IMR-90 (cell line): ENCODE measurements around the gene DHX40. TPM values are rescaled to one million over a fixed set of nuclear protein-coding genes. Genes with fewer than 3 reads are reported as not detected.

Experiments
- ATAC-seq: fragments of 200-7000 bp; cut with Tn5 transposase; 2 replicates; pipeline ENCODE4 v1.9.1; 2020; ENCODE audit warnings: low read depth, mild to moderate bottlenecking, moderate library complexity
- BruUV-seq: library from RNA; stranded (reverse); fragments of 400-500 nt; replicated peaks from 2 replicates; lab custom pipeline; 2021; lab: Mats Ljungman, UMichigan
- CTCF ChIA-PET: fragments of 300-600 bp; formaldehyde crosslinking; extraction: SDS; loops from one replicate; lab custom pipeline; 2021; ENCODE audit warnings: antibody characterized with exemption; lab: Yijun Ruan, JAX
- POLR2A ChIA-PET: fragments of 300-600 bp; sonication (Branson Sonifier 250); formaldehyde crosslinking; loops from one replicate; lab custom pipeline; 2022; ENCODE audit warnings: antibody characterized with exemption; ENCODE audit not compliant: unreplicated experiment; lab: Charles Lee
- DNase-seq: peaks from one replicate; pipeline ENCODE4 v3.0.0; 2013
- H2AFZ ChIP-seq: replicated peaks from 2 replicates; pipeline ENCODE3; 2013; ENCODE audit warnings: low read length, mild to moderate bottlenecking; ENCODE audit not compliant: poor library complexity
- H2AK5ac ChIP-seq: 2 replicates; pipeline ENCODE4 v1.6.1; 2013; ENCODE audit warnings: low read depth, low read length, inconsistent platforms
- H2AK9ac ChIP-seq: replicated peaks from 2 replicates; pipeline ENCODE3; 2013; ENCODE audit warnings: mild to moderate bottlenecking, low read depth, low read length, moderate library complexity; ENCODE audit not compliant: poor library complexity
- H2BK120ac ChIP-seq: 2 replicates; pipeline ENCODE4 v1.6.1; 2013; ENCODE audit warnings: low read depth, low read length, inconsistent platforms
- H2BK15ac ChIP-seq: 3 replicates; pipeline ENCODE4 v1.6.1; 2013; ENCODE audit warnings: low read depth, low read length, inconsistent platforms
- H2BK20ac ChIP-seq: 2 replicates; pipeline ENCODE4 v1.6.1; 2013; ENCODE audit warnings: low read depth, mild to moderate bottlenecking, inconsistent platforms, low read length, moderate library complexity
- H2BK5ac ChIP-seq: 2 replicates; pipeline ENCODE4 v1.6.1; 2013; ENCODE audit warnings: mild to moderate bottlenecking, low read depth, low read length, inconsistent platforms; ENCODE audit not compliant: poor library complexity, severe bottlenecking
- H3K14ac ChIP-seq: replicated peaks from 2 replicates; pipeline ENCODE4 v1.6.1; 2013; ENCODE audit warnings: low read depth, low read length, inconsistent platforms
- H3K18ac ChIP-seq: 2 replicates; pipeline ENCODE4 v1.6.1; 2013; ENCODE audit warnings: low read depth, low read length, control low read depth
- H3K23ac ChIP-seq: 2 replicates; pipeline ENCODE4 v1.6.1; 2013; ENCODE audit warnings: low read depth, low read length, inconsistent platforms
- H3K27ac ChIP-seq: 2 replicates; pipeline ENCODE4 v1.5.1; 2013; ENCODE audit warnings: mild to moderate bottlenecking, control low read depth, low read length; ENCODE audit not compliant: insufficient read depth
- H3K27me3 ChIP-seq: 2 replicates; pipeline ENCODE4 v1.6.1; 2013; ENCODE audit warnings: low read length; ENCODE audit not compliant: control insufficient read depth, insufficient read depth
- H3K36me3 ChIP-seq: 2 replicates; pipeline ENCODE4 v1.6.1; 2013; ENCODE audit warnings: low read length, mixed read lengths; ENCODE audit not compliant: control insufficient read depth, insufficient read depth
- H3K4ac ChIP-seq: 2 replicates; pipeline ENCODE4 v1.6.1; 2013; ENCODE audit warnings: low read depth, low read length, inconsistent platforms
- H3K4me1 ChIP-seq: 2 replicates; pipeline ENCODE4 v1.6.1; 2013; ENCODE audit warnings: low read length, mixed read lengths; ENCODE audit not compliant: control insufficient read depth, insufficient read depth
- H3K4me2 ChIP-seq: 2 replicates; pipeline ENCODE4 v1.6.1; 2013; ENCODE audit warnings: low read depth, mild to moderate bottlenecking, control low read depth, low read length, moderate library complexity
- H3K4me3 ChIP-seq: 2 replicates; pipeline ENCODE4 v1.5.1; 2013; ENCODE audit warnings: low read depth, mild to moderate bottlenecking, control low read depth, low read length, moderate library complexity; ENCODE audit not compliant: insufficient read depth
- H3K56ac ChIP-seq: 2 replicates; pipeline ENCODE4 v1.6.1; 2013; ENCODE audit warnings: low read length, inconsistent platforms; ENCODE audit not compliant: insufficient read depth; ENCODE audit errors: extremely low read depth
- H3K79me1 ChIP-seq, 2 experiments: 2 replicates each; pipeline ENCODE4 v1.6.1; 2013; ENCODE audit warnings: low read length in 2 of 2, inconsistent platforms in 1 of 2, low read depth in 1 of 2
- H3K9ac ChIP-seq: 2 replicates; pipeline ENCODE4 v1.6.1; 2013; ENCODE audit warnings: low read depth, low read length, control low read depth
- H3K9me1 ChIP-seq: 2 replicates; pipeline ENCODE4 v1.6.1; 2013; ENCODE audit warnings: low read length, inconsistent platforms; ENCODE audit not compliant: insufficient read depth
- H3K9me3 ChIP-seq: 2 replicates; pipeline ENCODE4 v1.6.1; 2013; ENCODE audit warnings: low read length; ENCODE audit not compliant: control insufficient read depth, insufficient read depth
- H4K20me1 ChIP-seq: 2 replicates; pipeline ENCODE4 v1.6.1; 2013; ENCODE audit warnings: low read length, inconsistent platforms; ENCODE audit not compliant: insufficient read depth
- H4K5ac ChIP-seq: 2 replicates; pipeline ENCODE4 v1.6.1; 2013; ENCODE audit warnings: mild to moderate bottlenecking, low read depth, low read length, control low read depth
- H4K8ac ChIP-seq, 2 experiments: 2 replicates each; pipeline ENCODE4 v1.6.1; 2013; ENCODE audit warnings: low read depth in 2 of 2, low read length in 2 of 2, control low read depth in 1 of 2, inconsistent platforms in 1 of 2
- H4K91ac ChIP-seq: 2 replicates; pipeline ENCODE4 v1.6.1; 2013; ENCODE audit warnings: low read depth, low read length, inconsistent platforms; ENCODE audit not compliant: insufficient read depth
- POLR2A ChIP-seq: IDR thresholded peaks from 2 replicates; pipeline ENCODE4 v1.6.1; 2012; ENCODE audit warnings: mild to moderate bottlenecking, low read depth, low read length
- WGBS, 2 experiments: methylation state at CpG; one replicate each; pipeline versions ENCODE4 v1.1.5 to v1.1.7; 2013; ENCODE audit warnings: missing lambda C conversion rate in 2 of 2; ENCODE audit not compliant: insufficient read length in 1 of 2; ENCODE audit errors: extremely low coverage in 2 of 2; 5-methylcytosine and 5-hydroxymethylcytosine counted together
- dilution Hi-C: fragments of 300-500 bp; cut with HindIII; formaldehyde crosslinking; loops from one replicate; pipeline ENCODE4 v1.14.3; 2018; ENCODE audit warnings: low sequenced_read_pairs; ENCODE audit not compliant: unreplicated experiment
- in situ Hi-C: fragments of 300-500 bp; cut with MboI; formaldehyde crosslinking; loops from 3 replicates; pipeline ENCODE4 v1.14.3; 2019; ENCODE audit warnings: low sequenced_read_pairs, inconsistent platforms, mixed read lengths
- intact Hi-C: fragments of 100-400 bp; cut with micrococcal nuclease; formaldehyde crosslinking; loops from 2 replicates; pipeline ENCODE4 v1.10.0; 2022
- polyA plus RNA-seq, 3 experiments: library from polyadenylated mRNA; depleted of rRNA; stranded (reverse); fragments of >200 nt; gene quantifications; 2 replicates each; pipeline ENCODE4 v1.2.3, GENCODE V29; 2012; ENCODE audit warnings: low replicate concordance in 1 of 3
- total RNA-seq: library from RNA; depleted of rRNA; stranded (reverse); fragments of >200 nt; gene quantifications from 2 replicates; pipeline ENCODE4 v1.2.3, GENCODE V29; 2012

DHX40 gene
- total and polyA plus RNA-seq, 2 of the 4 experiments (the other 2 are of a cell fraction), result 17.4 to 44.4 TPM

DNA sequence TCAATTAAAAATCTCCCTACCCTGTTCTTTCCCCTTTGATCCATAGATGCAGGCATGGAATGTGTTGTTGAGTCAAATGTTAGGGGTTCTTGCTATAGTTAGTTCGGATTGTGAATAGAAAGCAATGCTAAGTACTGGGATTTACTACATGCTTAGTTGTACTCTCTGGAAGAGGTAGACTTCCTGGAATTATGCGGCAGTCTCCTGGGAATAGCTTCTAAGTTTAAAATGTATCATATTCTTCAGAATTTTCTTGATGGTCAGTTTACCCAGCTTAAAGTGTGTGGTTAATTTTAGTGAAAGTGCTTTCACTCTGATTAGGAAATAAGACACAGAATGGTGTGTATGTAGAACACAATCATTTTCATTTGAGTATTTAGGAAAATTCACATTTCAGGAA lies 57.7 kb downstream of the DHX40 start:
- H3K79me1 ChIP-seq, result peaks cover 0 to 21% of the 10 kb centered on the region in 2 experiments; a peak in 2 of 4 replicates
- no peaks in the 10 kb centered on the region for H3K9me3 ChIP-seq
- H2BK5ac ChIP-seq, result no peak overlapping the region
- H4K8ac ChIP-seq, result no peak overlapping the region
- H4K20me1 ChIP-seq, result peaks cover 80% of the 10 kb centered on the region
- H2BK15ac ChIP-seq, result no peak overlapping the region
- H3K56ac ChIP-seq, result no peak overlapping the region
- no peak overlapping the region for H2AK9ac ChIP-seq
- H2AFZ ChIP-seq, result no peak overlapping the region
- intact Hi-C loops, result loop anchor here (5.0 kb wide), 1 partner anchor 39 kb away; no protein-coding TSS in a partner anchor
- no peak overlapping the region for H3K4ac ChIP-seq
- H3K18ac ChIP-seq, result no peak overlapping the region
- H3K14ac ChIP-seq, result no peak overlapping the region
- no peak overlapping the region for H4K5ac ChIP-seq
- H3K4me1 ChIP-seq, result peaks cover 11% of the 10 kb centered on the region
- H3K9ac ChIP-seq, result no peak overlapping the region
- no peak overlapping the region for H2BK20ac ChIP-seq
- H3K36me3 ChIP-seq, result no peaks in the 10 kb centered on the region
- ATAC-seq (no peak), DNase-seq (no peak)
- no peak overlapping the region for H3K23ac ChIP-seq
- H2BK120ac ChIP-seq, result no peak overlapping the region
- 0 out of 2 replicates have a peak, but pooled peaks cover 3% of the 10 kb centered on the region for H3K9me1 ChIP-seq
- no peaks in the 10 kb centered on the region for H3K27me3 ChIP-seq
- in situ Hi-C loops, result no loop called here
- no peak overlapping the region for H2AK5ac ChIP-seq
- no peak for TF ChIP-seq POLR2A
- no TSS peak for BruUV-seq
- ChIA-PET CTCF (interaction anchor here (0.6 kb wide), 1 partner anchor 196 kb away, joined by 6 read pairs; no protein-coding TSS in a partner anchor), POLR2A (no interaction called here)
- no CpG with 5 or more reads among the region's 2 CpGs for WGBS, 2 experiments
- peak overlapping the region; percentile 49; the same call in 1 of the 2 replicates for H3K4me2 ChIP-seq
- H3K27ac ChIP-seq, result no peak overlapping the region
- dilution Hi-C loops, result no loop called here
- no peak overlapping the region for H4K91ac ChIP-seq
- H3K4me3 ChIP-seq, result no peak overlapping the region
